Spleen (tissue), 11 donors: ENCODE data around the gene ATP5F1A. TPM values are rescaled to one million over a fixed set of nuclear protein-coding genes. Genes with fewer than 3 reads are reported as not detected.

ENCODE experiments used
- DNase-seq: peaks from one replicate; pipeline ENCODE4 v3.0.0-alpha.2; 2020
- H3K27ac ChIP-seq, 8 donors: fragments of 200-600 bp; sonication (generic) in 7 of 8; 1 replicate in 4 of 8; 2 replicates in 4 of 8; pipeline versions ENCODE4 v1.5.0 to v1.8.0; 2016 to 2021; ENCODE audit warnings: inconsistent platforms in 4 of 8, mild to moderate bottlenecking in 4 of 8, moderate library complexity in 1 of 8
- H3K27me3 ChIP-seq, 7 donors: fragments of 200-600 bp; sonication (generic) in 6 of 7; replicated peaks in 1 of 7; 1 replicate in 4 of 7; 2 replicates in 3 of 7; pipeline versions ENCODE4 v1.5.0 to v1.8.0; 2016 to 2021; ENCODE audit warnings: inconsistent platforms in 3 of 7, mild to moderate bottlenecking in 1 of 7
- H3K36me3 ChIP-seq, 6 donors: fragments of 200-600 bp; sonication (generic) in 5 of 6; 1 replicate in 4 of 6; 2 replicates in 2 of 6; pipeline versions ENCODE4 v1.5.0 to v1.8.0; 2016 to 2021; ENCODE audit warnings: inconsistent platforms in 2 of 6
- H3K4me1 ChIP-seq, 6 donors: fragments of 200-600 bp; sonication (generic) in 5 of 6; 1 replicate in 3 of 6; 2 replicates in 3 of 6; pipeline versions ENCODE4 v1.5.0 to v1.8.0; 2016 to 2021; ENCODE audit warnings: inconsistent platforms in 3 of 6
- H3K4me3 ChIP-seq, 8 donors: fragments of 200-600 bp; sonication (generic) in 7 of 8; 1 replicate in 4 of 8; 2 replicates in 4 of 8; pipeline versions ENCODE4 v1.5.0 to v1.8.0; 2016 to 2021; ENCODE audit warnings: inconsistent platforms in 4 of 8, mild to moderate bottlenecking in 4 of 8, moderate library complexity in 2 of 8
- H3K9me3 ChIP-seq, 8 donors: fragments of 200-600 bp; sonication (generic) in 7 of 8; 1 replicate in 4 of 8; 2 replicates in 4 of 8; pipeline versions ENCODE4 v1.5.0 to v1.8.0; 2016 to 2021; ENCODE audit warnings: inconsistent platforms in 4 of 8
- POLR2A ChIP-seq, 3 donors: fragments of 450-650 bp; IDR thresholded peaks; one replicate each; pipeline ENCODE4 v1.5.1; 2017; ENCODE audit warnings: antibody characterized with exemption in 3 of 3, mild to moderate bottlenecking in 1 of 3
- POLR2AphosphoS5 ChIP-seq, 3 donors: sonication (generic); formaldehyde crosslinking; IDR thresholded peaks; one replicate each; pipeline ENCODE4 v1.5.1; 2017; ENCODE audit warnings: antibody characterized with exemption in 3 of 3
- WGBS, 5 donors: extraction: QIAGEN DNeasy Blood & Tissue Kit in 3 of 5; methylation state at CpG; one replicate each; pipeline versions ENCODE4 v1.1.5 to v1.1.7; 2013 to 2018; 5-methylcytosine and 5-hydroxymethylcytosine counted together
- intact Hi-C: fragments of 100-400 bp; cut with DNase I; formaldehyde crosslinking; loops from one replicate; pipeline ENCODE4 v1.15.0; 2023; ENCODE audit warnings: low total_unique reads
- polyA plus RNA-seq, 3 donors: library from polyadenylated mRNA; stranded (reverse); fragments of 200-250 nt; gene quantifications; one replicate each; pipeline ENCODE4 v1.2.1, GENCODE V29; 2013
- total RNA-seq, 7 donors: library from RNA; depleted of rRNA in 3 of 7; stranded (reverse); fragments of >200 nt in 3 of 7; fragmentation: NEBNext Ultra II Directional in 4 of 7; extraction: Animal tissue kit (Norgen Biotek cat#: 25700) in 4 of 7; gene quantifications; one replicate each; pipeline versions ENCODE4 v1.1.0 to v1.2.1, GENCODE V29; 2016 to 2021
- TF ChIP-seq, protein P1 (sequence below), 11 experiments: fragments of 200-600 bp in 7 of 11; fragments of 450-650 bp in 4 of 11; sonication (generic) in 4 of 11; IDR thresholded peaks in 8 of 11; conservative IDR thresholded peaks in 3 of 11; 1 replicate in 7 of 11; 2 replicates in 4 of 11; pipeline versions ENCODE4 v1.4.0 to v1.8.0; 2016 to 2021; ENCODE audit warnings: antibody characterized with exemption in 11 of 11, inconsistent platforms in 4 of 11, mild to moderate bottlenecking in 1 of 11
- donor health status: healthy with polysubstance abuse.
- donor health status: DM: no; HTN: no; CAD: no; lungs with moderate emphysema.
- donor health status: DM: no; HTN: no; CAD: no.
- donor health status: Bipolar disorder and iron deficiency.
- donor health status: healthy.
- donor health status: DM: no; HTN: no; CAD: no.
- donor health status: DM: yes; HTN: yes; CAD: no.

ATP5F1A gene
- total and polyA plus RNA-seq, 10 donors: 188 to 364 (median 269) TPM

DNA sequence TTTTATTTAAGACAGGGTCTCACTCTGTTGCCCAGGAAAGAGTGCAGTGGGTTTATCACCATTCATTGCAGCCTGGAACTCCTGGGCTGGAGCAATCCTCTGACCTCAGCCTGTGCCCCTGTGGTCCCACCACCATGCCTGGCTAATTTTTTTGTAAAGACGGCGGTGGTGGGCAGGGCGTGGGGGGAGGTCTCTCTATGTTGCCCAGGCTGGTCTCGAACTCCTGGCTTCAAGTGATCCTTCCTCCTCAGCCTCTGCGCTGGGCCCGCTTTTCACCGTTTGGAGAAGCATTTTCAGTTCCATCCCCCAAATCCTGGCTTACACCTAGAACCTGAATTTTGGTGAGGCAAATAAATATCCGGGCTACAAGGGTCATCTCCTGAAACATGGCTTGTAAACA lies 1.4 kb upstream of the ATP5F1A start:
- intact Hi-C loops: no loop called here
- TF ChIP-seq POLR2AphosphoS5 (IDR thresholded peaks at IDR 0.05) (no peak), POLR2A (IDR thresholded peaks at IDR 0.05) (no peak)
- TF ChIP-seq, protein P1, sequence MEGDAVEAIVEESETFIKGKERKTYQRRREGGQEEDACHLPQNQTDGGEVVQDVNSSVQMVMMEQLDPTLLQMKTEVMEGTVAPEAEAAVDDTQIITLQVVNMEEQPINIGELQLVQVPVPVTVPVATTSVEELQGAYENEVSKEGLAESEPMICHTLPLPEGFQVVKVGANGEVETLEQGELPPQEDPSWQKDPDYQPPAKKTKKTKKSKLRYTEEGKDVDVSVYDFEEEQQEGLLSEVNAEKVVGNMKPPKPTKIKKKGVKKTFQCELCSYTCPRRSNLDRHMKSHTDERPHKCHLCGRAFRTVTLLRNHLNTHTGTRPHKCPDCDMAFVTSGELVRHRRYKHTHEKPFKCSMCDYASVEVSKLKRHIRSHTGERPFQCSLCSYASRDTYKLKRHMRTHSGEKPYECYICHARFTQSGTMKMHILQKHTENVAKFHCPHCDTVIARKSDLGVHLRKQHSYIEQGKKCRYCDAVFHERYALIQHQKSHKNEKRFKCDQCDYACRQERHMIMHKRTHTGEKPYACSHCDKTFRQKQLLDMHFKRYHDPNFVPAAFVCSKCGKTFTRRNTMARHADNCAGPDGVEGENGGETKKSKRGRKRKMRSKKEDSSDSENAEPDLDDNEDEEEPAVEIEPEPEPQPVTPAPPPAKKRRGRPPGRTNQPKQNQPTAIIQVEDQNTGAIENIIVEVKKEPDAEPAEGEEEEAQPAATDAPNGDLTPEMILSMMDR (IDR thresholded peaks at IDR 0.05 in 8 of 11, conservative IDR thresholded peaks at IDR 0.05 in 3 of 11): no peak
- peaks cover 0 to 18% (median 4%) of the 10 kb centered on the region in 6 donors for H3K36me3 ChIP-seq
- H3K4me1 ChIP-seq: peaks cover 19 to 48% (median 42%) of the 10 kb centered on the region in 6 donors
- no peaks in the 10 kb centered on the region for H3K9me3 ChIP-seq
- H3K4me3 ChIP-seq: no peak overlapping the region
- no peaks in the 10 kb centered on the region for H3K27me3 ChIP-seq
- no peak overlapping the region for H3K27ac ChIP-seq
- DNase-seq: no peak
- 92 to 98% (median 96%) methylated on average over 8 of the region's 8 CpGs for WGBS, 5 donors

DNA sequence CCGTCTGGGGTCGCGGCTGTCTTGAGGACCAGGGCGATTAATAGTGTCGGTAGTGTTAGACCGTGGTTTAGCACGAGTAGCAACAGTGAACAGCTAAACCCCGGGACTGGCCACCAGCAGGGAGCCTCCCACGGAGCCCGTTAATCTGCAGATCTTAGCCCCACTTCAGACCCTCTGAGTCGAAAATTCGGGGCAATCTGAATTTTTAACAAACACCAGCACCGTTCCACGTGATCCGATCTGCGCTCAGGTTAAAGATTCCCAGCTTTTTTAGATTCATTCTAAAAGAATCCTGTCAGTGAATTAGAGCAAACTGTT lies 479 bp upstream of the ATP5F1A start:
- peak overlapping the region; percentile 95 to 100 (median 98) for H3K4me3 ChIP-seq
- intact Hi-C loops: no loop called here
- peaks cover 0 to 27% (median 13%) of the 10 kb centered on the region in 6 donors for H3K36me3 ChIP-seq
- WGBS, 5 donors: 27 to 34% (median 32%) methylated on average over 15 to 16 of the region's 16 CpGs
- peaks cover 22 to 51% (median 43%) of the 10 kb centered on the region in 6 donors for H3K4me1 ChIP-seq
- H3K9me3 ChIP-seq: no peaks in the 10 kb centered on the region
- H3K27me3 ChIP-seq: no peaks in the 10 kb centered on the region
- H3K27ac ChIP-seq: peak overlapping the region; percentile 88 to 94 (median 92)
- DNase-seq: no peak
- TF ChIP-seq POLR2A (IDR thresholded peaks at IDR 0.05) (no peak), POLR2AphosphoS5 (IDR thresholded peaks at IDR 0.05) (no peak)
- TF ChIP-seq, protein P1 (IDR thresholded peaks at IDR 0.05 in 8 of 11, conservative IDR thresholded peaks at IDR 0.05 in 3 of 11): no peak

DNA sequence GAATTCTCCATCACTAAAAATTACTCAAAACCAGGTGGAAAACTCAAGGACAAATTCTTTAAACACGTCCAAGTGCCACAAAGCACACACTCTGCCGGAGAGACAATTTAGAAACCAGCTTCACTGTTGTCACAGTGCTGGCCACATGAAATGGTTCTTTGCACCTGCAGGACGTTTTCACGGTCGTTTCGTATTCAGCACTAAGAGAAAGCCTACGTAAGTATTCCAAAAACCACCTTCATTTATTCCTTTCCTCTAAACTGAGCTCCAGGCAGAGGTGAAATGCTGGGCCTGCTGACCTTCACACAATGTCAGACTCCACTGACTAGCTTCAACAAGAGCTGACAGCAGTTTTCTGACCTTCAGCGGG lies 680 bp downstream of the ATP5F1A start:
- H3K27me3 ChIP-seq: no peaks in the 10 kb centered on the region
- peaks cover 0 to 39% (median 24%) of the 10 kb centered on the region in 6 donors for H3K36me3 ChIP-seq
- WGBS, 5 donors: 0 to 1% (median 0%) methylated on average over 8 of the region's 8 CpGs
- intact Hi-C loops: no loop called here
- peak overlapping the region; percentile 95 to 100 (median 98) for H3K4me3 ChIP-seq
- H3K9me3 ChIP-seq: no peaks in the 10 kb centered on the region
- H3K27ac ChIP-seq: peak overlapping the region; percentile 88 to 94 (median 92)
- DNase-seq: no peak
- TF ChIP-seq, protein P1 (IDR thresholded peaks at IDR 0.05 in 8 of 11, conservative IDR thresholded peaks at IDR 0.05 in 3 of 11): no peak
- TF ChIP-seq POLR2A (IDR thresholded peaks at IDR 0.05) (no peak), POLR2AphosphoS5 (IDR thresholded peaks at IDR 0.05) (no peak)
- peaks cover 22 to 61% (median 50%) of the 10 kb centered on the region in 6 donors for H3K4me1 ChIP-seq

DNA sequence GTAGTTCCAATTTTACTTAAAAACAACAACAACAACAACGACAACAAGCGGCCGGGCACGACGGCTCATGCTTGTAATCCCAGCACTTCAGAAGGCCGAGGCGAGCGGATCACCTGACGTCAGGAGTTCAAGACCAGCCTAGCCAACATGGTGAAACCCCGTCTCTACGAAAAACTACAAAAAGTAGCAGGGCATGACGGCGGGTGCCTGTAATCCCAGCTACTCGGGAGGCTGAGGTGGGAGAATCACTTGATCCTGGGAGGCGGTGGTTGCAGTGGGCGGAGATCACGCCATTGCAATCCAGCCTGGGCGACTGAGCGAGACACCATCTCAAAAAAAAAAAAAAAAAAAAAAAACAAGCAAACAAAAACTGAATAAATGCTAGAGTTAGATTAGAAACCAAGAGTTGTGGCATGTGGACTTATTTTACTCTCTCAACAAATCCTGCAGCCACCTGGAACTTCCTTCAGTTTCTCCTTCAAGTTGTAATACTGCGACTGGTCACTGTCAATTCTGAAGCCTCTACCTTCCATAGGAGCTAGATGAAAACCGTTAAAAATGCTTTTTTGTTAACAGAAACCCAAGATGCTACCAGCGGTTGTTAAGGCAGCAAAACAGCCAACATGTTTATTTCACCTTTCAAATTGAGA lies 1.3 kb downstream of the ATP5F1A start:
- peak overlapping the region; percentile 95 to 100 (median 98) for H3K4me3 ChIP-seq
- H3K36me3 ChIP-seq: peaks cover 0 to 45% (median 29%) of the 10 kb centered on the region in 6 donors
- 38 to 51% (median 47%) methylated on average over 22 of the region's 22 CpGs for WGBS, 5 donors
- peaks cover 22 to 67% (median 52%) of the 10 kb centered on the region in 6 donors for H3K4me1 ChIP-seq
- no peak for DNase-seq
- H3K9me3 ChIP-seq: no peaks in the 10 kb centered on the region
- intact Hi-C loops: no loop called here
- no peaks in the 10 kb centered on the region for H3K27me3 ChIP-seq
- H3K27ac ChIP-seq: peak overlapping the region in 7 of 8 donors; percentile 88 to 94 (median 93)
- TF ChIP-seq POLR2A (IDR thresholded peaks at IDR 0.05): no peak
- TF ChIP-seq, protein P1 (IDR thresholded peaks at IDR 0.05 in 8 of 11, conservative IDR thresholded peaks at IDR 0.05 in 3 of 11): no peak
- TF ChIP-seq POLR2AphosphoS5 (IDR thresholded peaks at IDR 0.05): no peak
